Activated effector memory CD4-positive, alpha-beta T cell treated with Interleukin-2 at 50 U/mL for 16 hours (primary cell): Measurements from ENCODE around the gene HOXA1.

ENCODE experiments used
- DNase-seq: peaks from one replicate; pipeline ENCODE4 v3.0.0-alpha.2; 2020

Gene HOXA1

DNA sequence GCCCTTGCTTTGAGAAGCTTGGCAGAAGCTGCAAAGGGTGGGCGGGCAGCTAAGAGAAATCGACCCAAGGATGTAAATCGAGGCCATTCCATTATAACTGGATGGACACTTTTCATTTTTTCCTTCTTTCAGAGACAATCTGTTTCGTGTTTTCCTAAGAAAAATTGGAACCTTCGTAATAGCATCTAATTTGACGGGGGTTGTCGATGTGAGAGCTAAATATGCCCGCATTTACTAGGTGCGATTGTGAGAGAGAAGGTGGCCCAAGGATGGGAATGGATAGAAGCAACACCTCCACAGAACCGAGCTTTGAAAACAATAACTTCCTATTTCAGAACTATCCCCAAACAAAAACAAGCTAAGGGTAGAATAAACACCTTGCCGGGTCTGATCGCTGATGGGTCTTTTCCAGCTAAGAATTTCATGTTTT lies 35.6 kb upstream of the HOXA1 start:
- no peak for DNase-seq

DNA sequence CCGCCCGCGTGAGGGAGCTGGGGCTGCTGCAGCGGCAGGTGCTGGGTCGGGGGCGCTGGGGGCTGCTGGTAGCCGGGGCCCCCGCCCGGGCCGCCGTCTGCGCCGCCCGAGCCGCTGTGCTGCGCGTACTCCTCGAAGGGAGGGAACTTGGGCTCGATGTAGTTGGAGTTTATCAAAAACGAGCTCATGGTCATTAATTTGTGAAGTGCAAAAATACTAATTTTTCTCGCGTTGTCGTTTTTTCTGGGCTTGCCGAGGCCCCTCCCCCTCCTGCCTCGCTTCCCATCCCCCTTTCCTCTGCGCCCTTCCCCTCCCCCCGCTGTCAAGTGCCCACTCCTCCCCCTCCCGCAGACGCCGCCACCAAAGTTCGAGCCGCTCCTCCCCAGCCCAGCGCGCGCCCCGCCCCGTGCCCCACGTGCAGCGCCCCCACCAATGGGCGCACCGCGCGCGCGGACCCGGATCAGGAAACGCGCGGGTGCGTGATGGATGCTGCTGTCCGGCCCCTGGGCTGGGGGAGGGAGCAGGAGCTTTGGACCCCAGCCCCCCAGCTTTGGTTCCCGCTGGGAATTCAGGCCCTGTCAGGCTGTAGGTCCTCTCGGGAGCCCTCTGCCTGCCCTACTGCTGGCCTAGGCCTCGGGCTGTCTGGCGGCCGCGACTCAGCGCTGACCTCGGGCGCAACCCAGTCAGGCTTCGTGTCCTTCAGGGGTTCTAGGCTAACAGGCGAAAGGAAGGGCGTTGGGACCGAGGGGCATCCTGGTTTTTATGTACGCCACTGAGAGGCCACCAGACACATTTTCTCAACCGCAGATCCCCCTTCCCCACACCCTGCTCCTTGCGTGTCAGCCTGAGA lies 35.0 kb upstream of the HOXA1 start, which contains the start of gene HOXA4:
HOXA4 (minus strand) TSS at position 218 of the 850 bp plus-strand sequence; CDS start at position 194, 24 bp downstream.
- peak; percentile 66 for DNase-seq

DNA sequence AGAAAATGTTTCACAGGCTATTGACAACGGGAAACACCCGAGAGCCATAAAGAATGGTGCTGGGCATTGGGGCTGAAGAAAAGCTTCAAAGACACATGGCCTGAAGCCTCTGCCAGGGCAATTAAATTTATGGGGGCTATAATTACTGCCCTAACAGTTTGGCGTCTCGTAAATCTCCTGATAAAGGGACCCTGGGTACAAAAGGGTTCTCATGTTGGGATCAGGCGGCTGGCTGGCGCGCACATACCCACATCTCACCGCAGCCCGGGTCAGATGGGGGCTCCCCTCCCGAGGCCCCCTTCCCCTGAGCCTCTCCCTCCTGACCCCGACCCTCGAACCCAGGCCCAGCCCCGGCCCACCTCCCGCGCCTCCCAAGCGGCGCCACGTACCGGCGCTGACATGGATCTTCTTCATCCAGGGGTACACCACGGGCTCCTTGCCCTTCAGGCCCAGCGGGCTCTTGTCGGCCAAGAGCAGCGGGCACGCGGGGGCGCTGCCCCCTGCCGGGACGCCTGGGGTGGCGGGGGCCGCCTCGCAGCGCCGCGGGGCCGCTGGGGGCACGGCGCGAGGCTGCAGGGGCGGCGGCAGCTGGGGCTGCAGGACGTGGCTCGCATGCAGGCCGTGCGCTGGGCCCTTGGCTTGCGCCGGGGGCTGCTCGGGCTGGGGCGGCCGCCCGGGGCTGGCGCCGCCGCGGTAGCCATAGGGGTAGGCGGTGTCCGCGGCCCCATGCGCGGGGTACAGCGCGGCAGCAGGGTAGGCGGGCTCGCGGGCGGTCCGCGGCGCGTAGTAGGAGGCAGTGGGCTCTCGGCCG lies 34.1 kb upstream of the HOXA1 start:
- DNase-seq, result no peak

DNA sequence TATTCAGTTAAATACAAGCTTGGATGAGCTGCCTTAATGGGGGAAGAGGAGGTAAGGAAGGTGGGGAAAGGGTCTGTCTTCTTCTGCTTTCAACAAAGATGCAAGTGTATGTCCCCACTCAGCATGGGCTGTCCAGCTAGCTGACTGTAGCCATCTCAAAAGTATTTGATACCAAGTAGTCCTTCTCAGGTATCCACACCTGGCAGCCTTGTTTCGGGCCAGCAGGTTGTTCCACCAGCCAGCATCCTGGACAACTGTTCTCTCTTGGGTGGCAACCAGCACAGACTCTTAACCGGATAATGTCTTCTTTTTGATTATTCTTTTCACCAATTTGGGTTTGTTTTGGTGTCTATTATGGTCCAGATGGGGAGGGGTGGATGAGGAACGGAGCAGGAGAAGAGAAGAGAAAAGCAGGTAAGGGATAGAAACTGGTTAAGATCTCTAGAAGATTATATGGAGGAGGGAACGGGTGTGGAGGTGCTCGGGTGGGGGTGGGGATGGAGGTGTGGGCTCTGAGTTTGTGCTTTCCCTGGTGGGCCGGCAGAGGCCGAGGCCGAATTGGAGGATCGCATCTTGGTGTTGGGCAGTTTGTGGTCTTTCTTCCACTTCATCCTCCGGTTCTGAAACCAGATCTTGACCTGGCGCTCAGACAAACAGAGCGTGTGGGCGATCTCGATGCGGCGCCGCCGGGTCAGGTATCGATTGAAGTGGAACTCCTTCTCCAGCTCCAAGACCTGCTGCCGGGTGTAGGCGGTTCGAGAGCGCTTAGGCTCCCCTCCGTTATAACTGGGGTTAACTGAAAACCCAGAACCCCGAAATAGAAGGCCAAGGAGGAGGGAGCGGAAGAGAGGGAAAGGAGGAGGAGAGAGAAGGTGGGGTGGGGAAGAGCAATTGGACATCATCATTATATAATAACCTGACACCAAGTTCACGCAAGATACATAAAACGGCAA lies 33.3 kb upstream of the HOXA1 start:
- DNase-seq, result no peak

DNA sequence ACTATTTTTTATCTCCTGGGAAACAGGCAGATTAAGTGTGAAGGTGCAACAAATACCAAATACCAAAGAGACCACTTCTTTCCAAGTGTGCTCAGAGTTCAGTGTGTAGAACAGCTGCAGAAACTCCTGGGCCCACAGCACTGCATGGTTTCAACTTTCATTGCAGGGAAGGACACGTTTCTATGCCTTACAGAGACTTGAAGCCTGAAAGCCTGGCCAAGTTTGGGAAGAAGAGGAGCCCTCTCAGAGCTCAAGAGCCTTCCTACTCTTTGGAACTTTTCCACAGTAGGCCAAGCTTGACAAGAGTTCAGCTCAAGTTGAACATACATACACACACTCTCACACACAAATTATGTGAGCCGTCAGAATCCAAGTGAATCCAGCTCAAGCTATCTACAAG lies 32.2 kb upstream of the HOXA1 start:
- no peak for DNase-seq

DNA sequence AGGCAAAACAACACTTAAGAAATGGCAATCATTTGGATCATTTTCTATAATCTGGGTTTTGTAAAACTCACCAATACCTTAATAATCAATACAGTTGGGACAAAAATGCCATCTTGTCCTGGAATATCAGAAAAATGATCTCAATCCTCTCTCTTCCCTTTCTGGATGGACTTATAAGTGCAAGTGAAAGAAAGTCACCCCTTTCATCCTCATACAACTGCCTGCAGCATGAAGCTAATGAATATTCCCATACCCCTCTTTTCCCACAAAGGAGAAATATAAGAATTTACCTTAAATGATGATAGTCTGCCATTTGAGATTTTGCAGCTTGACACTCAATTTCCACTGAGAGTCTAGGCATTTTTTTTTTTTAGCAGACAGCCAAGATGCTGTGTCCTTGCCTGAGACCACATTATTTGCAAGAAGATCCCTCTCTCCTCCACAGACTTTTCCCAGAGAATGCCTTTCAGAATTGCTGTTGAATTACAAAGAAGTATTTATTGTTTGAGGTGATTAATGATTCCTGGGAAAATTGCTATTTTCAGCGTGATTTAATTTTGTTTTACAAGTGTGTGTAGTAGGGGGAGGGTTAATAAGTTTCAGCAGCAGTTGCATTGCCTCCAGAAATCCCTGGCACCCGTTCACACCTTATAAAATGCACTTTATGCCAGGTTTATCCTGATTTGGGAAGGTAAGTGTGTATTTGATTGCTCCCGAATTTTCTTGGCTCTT lies 31.0 kb upstream of the HOXA1 start:
- DNase-seq, result no peak

DNA sequence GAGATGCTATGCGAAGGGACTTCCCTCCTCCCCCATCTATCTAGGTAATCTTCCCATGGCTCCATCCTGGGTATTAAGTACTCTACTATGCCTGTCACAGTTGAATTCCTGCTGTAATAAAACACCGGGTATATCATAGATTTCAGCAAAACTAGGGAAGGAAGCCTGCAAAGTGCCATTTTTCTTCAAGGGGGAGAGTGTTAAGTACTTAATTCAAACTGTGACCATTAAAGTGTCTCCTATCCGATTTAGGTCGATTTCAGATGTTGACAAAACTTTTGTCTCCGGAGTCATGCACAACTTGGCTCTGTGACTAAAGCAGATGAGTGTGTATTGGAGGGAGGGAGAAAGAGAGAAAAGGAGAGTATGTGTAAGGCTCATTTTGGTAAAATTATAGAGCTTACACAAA lies 30.2 kb upstream of the HOXA1 start:
- no peak for DNase-seq

DNA sequence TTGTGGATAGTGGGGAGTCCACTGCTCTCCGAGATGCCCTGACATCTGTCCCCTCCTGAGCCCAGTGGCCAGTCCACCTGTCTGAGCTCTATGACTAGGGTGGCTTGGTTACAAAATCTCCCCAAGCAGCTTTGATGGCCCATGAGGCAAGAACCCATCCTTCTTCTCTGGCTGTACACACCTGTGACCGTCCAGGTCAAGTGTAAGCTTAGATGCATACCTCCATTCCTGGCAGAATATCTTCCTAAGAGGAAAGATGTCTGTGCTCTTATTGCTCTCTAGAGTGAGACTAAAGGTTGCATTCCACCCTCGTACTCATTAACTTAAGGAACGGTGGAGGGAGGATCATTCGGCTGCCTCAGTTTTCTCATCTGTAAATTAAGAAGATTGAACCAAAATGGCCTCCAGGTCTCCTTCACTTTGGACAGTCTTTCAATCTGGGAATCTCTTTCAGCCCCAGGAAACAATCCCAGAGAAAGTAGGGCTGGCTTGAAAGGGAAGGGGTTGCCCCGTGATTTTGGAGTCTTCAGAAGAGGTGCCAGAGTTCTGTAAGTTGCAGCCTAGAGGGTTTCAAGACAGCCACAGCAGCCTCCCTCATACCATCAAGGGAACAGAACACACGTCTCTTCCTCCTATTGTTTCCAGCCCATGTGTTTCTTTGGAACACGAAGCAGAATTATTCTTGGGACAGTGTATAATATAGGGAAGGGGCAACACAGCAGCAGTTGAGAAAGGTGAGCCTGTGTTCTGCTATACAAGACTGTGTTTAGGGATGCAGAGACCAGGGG lies 29.3 kb upstream of the HOXA1 start:
- no peak for DNase-seq

DNA sequence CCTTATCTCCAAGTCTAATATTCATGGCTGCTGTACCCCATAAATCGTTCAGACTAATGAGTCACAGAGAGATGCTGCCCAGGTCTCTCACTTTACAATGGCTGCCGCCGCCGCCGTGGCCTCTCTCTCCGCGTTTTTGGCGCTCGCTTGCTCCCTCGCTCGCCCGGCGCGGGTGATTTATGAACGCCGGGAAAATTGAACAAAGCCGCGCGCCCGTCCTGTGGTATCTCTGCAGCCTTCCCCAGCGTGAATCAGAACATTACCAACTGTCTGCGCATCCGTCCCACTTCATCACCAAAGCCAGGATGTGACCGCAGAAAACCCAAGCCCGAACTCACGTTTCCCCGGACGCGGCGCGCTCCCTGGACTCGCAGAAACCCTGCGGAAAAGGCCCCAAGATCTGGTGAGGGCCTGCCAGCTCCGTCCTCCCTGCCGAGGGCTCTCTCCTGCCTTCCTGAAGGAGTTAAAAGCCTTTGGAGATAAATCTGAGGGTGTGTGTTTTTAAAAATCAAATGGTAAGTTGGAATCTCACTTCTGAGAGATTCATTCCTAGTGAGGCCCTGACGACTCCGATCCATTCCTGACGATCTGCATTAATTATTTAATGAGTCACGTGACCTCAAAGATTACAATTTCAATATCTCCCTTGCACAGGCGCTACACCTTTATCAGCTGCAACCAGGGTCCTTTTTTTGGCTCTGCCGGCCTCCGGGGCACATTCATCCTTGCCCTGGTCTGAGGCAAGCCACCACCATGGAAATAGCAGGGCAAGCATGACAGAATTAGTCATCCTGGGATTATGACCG lies 28.5 kb upstream of the HOXA1 start:
- no peak for DNase-seq

DNA sequence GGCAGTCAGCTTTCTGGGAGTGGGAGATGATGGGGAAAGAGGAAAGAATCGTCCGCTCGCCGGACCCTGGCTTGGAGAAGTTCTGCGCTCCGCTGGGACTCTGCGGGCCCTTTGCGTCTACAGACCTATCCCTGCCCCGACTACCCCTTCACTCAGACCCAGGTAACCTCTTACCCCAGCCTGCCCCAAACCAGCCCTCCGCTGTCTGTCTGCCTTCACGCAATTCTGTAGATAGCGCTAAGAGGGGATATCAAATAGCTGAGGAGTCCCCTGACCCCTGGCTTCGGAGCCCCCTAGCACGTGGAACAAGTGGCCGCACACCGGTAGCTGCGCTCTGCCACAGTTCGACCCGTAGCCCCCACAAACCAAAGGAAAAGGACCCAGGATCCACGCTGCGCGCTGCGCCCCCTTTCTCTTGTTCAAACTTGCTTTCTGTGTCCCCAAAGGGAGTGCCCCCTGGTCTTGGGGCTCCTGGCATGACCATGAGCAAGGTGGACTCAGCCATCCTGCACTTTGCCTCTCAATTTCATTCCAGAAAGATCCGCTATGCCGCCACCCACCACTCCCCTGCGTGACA lies 27.8 kb upstream of the HOXA1 start:
- no peak for DNase-seq

DNA sequence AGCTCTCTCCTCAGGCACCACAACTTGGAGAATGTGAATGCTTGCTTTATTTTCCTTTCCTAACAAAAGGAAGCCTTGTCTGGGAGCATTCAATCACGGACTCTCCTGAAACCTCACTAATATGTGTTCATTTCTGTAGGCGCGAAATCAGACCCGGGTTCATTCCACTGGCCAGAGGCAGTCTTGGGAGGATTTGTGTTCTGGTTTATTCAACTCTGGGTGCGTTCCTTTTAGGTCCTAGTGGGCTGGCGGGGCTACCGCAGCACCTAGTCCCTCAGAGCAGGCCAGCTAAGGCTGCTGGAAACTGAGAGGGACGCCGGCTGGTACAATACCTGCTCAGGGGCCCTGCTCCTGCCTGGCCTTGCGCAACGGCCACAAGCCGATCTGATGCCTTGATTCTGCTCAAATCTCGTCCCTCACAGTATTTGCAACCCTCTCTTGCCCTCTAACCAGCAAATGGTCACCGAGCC lies 27.2 kb upstream of the HOXA1 start:
- DNase-seq, result no peak

DNA sequence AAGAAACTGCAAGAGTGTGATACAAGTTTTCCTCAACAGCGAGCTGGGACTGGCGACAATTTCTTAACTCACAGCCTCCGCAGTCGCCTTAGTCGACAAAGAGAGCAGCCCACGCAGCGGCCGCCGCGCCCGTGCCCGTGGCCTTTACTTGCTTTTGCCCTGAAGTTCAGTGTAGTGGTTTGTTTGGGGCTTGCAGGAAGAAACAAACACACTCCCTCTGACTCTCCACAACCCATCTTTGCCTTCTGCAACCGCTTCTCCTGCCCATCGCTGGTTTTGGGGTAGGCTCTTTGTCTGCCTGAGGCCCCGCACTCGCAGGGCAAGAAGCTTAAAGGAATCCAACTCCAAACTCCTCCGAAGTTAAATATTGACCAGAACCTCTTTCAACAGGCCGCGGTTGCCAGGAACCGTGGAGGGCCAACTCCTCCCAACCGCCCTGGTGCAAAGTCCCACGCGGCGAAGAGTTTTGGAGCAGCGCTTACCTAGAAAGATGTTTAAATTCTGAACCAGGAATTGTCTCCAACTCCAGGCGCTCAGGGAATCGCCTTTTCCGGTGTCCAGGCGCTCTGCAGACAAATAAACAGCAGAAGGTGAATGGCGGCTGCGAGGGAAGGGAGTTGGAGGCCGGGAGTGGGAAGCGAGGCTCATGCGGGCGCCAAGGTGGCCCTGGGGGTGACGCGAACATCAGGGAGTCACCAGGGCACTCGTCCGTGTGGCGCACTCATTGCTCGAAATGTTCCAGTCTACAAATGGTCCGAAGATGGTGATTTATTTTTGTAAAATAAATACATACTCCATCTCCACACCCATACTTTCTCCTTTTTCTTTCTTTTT lies 26.5 kb upstream of the HOXA1 start:
- DNase-seq, result no peak

DNA sequence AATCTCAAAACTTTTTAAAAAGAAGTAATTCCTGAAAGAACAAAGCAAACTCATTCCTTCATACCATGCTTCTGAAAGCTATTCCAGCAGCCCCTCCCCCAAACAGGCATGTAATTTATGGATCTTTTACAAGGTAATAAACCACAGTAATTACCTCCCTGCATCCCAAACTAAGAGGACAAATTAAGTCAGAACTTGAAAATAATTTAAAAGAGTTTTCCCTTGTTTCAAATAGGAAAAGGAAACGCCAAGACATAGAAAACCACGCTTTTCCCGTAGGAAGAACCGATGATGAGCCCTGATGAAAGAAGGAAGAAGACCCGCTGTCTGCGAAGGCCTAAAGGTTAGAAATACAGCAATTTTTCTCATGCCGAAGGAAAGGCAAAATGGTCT lies 25.9 kb upstream of the HOXA1 start:
- no peak for DNase-seq

DNA sequence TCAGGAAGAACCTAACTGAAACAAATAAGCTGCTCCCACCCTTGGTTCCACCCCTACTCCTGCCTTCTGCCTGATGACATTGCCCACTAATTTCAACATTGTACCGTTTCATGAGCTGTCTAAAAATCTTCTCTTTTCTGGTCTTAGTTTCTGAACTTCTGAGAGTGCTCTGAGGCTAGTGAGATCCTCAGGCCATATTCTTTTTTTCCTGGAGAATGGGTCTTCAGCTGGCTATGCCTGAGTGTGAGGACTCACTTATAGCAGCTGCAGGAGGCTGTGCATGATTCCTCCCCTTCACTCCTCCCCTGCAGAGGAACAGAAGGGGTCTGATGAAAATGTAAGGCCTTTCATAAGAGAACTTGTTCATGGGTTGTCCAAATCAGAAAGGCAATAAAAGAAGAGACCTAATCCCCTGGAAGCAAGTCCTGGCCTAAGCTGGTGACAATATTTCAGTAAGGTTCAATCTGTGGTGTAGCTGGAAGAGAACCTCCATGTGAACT lies 23.7 kb upstream of the HOXA1 start:
- no peak for DNase-seq

DNA sequence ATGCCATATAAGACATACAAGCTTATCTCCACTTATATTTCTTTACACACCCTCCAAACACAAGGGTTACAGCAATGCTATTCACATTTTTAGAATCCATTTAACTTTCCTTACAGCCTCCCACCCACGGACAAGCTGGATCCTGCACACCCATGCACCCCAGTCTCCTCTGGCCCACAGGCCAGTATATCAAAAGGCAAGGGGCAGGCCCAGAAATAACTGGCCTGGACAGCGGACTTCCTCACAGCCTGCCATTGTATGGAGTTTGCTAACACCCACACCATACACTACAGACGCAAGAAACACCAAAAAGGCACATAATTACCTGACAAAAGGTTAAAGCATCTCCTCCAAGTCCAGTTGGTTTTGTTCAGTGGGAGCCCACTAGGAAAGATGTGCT lies 22.8 kb upstream of the HOXA1 start:
- no peak for DNase-seq

DNA sequence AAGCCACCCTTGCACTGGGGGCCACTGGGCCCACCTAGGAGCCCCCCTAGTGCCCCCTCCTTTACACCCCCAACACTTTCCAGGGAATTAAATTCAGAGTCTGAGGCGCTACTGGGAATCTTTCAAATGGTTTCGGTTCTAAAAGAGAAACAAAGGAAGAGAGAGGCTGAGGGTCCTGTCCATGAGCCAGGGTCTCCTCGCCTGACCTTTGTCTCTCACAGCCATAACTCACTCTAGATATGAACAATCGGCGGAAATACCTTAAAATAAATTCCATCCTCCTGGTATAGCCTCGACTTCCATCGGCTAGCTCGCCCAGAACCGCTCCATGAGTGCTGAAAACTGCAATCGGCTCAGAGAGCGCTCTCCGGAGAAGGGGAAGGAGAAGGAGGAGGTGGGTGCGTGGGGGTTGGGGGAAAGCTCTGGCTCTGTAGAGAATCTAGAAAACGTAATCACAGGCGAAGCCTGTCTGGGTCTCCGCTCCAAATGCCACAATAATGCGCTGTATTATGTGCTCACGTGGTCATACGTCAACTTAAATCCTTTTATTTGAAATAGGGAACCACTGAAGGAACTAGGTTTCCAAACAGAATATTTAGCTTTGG lies 22.2 kb upstream of the HOXA1 start:
- no peak for DNase-seq

DNA sequence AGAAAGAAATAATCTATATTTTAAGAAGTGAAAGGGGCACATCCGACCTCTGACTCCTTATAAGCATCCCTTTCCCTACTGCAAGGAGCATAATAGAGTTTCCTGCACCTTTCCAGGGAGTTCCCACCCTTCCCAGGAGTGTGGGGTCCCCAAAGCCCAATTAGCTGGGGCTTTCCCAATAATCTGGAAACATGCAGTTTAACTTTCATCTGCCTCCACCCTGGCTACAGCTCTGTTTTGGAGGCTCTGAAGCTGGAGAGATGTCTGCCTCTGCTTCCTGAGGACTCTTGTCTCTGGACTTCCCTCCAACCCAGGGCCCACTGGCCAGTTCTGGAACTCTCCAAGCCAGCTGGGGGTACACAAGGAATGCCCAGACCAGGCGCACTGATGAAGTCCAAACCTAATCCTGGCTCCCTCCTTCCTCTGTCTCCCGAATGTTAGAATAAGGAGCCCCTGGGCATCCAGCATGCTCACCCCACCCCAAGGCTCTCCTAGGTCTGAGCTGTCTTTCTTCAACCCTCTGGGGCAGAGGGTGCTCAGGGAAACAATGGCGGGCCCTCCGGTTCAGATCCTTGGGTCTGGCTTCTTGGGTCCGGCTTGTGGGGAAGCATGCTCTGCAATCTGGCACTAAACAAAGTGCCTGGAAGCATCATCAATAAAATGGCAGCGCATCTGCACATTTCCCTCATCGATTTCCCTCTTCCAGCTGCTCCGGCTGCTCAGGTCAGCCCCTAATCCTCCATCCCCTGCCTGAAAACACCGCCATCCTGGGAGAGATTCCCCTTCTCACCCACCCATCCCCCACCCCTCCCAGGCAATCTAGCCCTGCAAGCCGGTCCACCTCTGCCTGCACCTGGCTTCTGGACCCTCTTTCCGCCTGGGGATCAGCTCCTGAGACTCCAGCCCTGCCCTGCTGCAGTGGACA lies 21.4 kb upstream of the HOXA1 start:
- no peak for DNase-seq
